Vagina (tissue), 2 donors: Measurements from ENCODE around the gene UFD1. TPM values are rescaled to one million over a fixed set of nuclear protein-coding genes. Genes with fewer than 3 reads are reported as not detected.

Experiments
- DNase-seq, 2 donors: peaks; one replicate each; pipeline ENCODE4 v3.0.0-alpha.2; 2017; ENCODE audit errors: extremely low spot score in 2 of 2
- H3K27ac ChIP-seq: fragments of 200-600 bp; sonication (generic); one replicate; pipeline ENCODE4 v1.5.1; 2019
- H3K27me3 ChIP-seq: fragments of 200-600 bp; sonication (generic); one replicate; pipeline ENCODE4 v1.5.1; 2019
- H3K36me3 ChIP-seq, 2 donors: fragments of 200-600 bp; sonication (generic); one replicate each; pipeline ENCODE4 v1.5.1; 2017 to 2019
- H3K4me1 ChIP-seq: fragments of 200-600 bp; sonication (generic); one replicate; pipeline ENCODE4 v1.5.1; 2019
- H3K4me3 ChIP-seq, 2 donors: fragments of 200-600 bp; sonication (generic); 1 replicate in 1 of 2; 2 replicates in 1 of 2; pipeline ENCODE4 v1.5.1; 2016 to 2019
- H3K9me3 ChIP-seq: fragments of 200-600 bp; sonication (generic); one replicate; pipeline ENCODE4 v1.5.1; 2019
- CTCF ChIP-seq, 3 experiments: fragments of 450-650 bp in 2 of 3; fragments of 200-600 bp in 1 of 3; sonication (generic) in 1 of 3; IDR thresholded peaks; one replicate each; pipeline ENCODE4 v1.5.1; 2017 to 2019; ENCODE audit warnings: antibody characterized with exemption in 3 of 3, mild to moderate bottlenecking in 2 of 3, moderate library complexity in 2 of 3
- POLR2A ChIP-seq, 2 donors: fragments of 450-650 bp; IDR thresholded peaks; one replicate each; pipeline ENCODE4 v1.6.1; 2017; ENCODE audit warnings: antibody characterized with exemption in 2 of 2, mild to moderate bottlenecking in 2 of 2, moderate library complexity in 2 of 2
- POLR2AphosphoS5 ChIP-seq, 2 donors: sonication (generic); formaldehyde crosslinking; IDR thresholded peaks; one replicate each; pipeline ENCODE4 v1.9.0; 2017; ENCODE audit warnings: antibody characterized with exemption in 2 of 2, mild to moderate bottlenecking in 2 of 2, low read depth in 1 of 2; ENCODE audit not compliant: insufficient read depth in 1 of 2
- intact Hi-C: fragments of 100-400 bp; cut with DNase I; formaldehyde crosslinking; loops from one replicate; pipeline ENCODE4 v1.15.1; 2023
- total RNA-seq: library from RNA; depleted of rRNA; stranded (reverse); fragments of >200 nt; gene quantifications from one replicate; pipeline ENCODE4 v1.2.3, GENCODE V29; 2016

UFD1 gene
- total RNA-seq, 1 donor from 2014 or later = 66.8 TPM

GRCh38 chr22:19467912-19468311 lies 11.1 kb downstream of the UFD1 start:
- Histone ChIP-seq H3K27ac (no peak overlapping the region), H3K36me3 (peaks cover 0 to 75% of the 10 kb centered on the region in 2 donors), H3K27me3 (no peaks in the 10 kb centered on the region), H3K4me1 (no peaks in the 10 kb centered on the region), H3K4me3 (no peak overlapping the region), H3K9me3 (no peaks in the 10 kb centered on the region)
- TF ChIP-seq POLR2AphosphoS5 (IDR thresholded peaks at IDR 0.05; ENCODE audit: insufficient read depth in 1 of 2, low read depth in 1 of 2) (no peak), CTCF (IDR thresholded peaks at IDR 0.05) (no peak), POLR2A (IDR thresholded peaks at IDR 0.05) (no peak)
- intact Hi-C loops = no loop called here
- no peak for DNase-seq

GRCh38 chr22:19466848-19467752 lies 11.9 kb downstream of the UFD1 start:
- H3K36me3 ChIP-seq = peaks cover 0 to 83% of the 10 kb centered on the region in 2 donors
- TF ChIP-seq POLR2AphosphoS5 (IDR thresholded peaks at IDR 0.05; ENCODE audit: insufficient read depth in 1 of 2, low read depth in 1 of 2) = no peak
- TF ChIP-seq POLR2A (IDR thresholded peaks at IDR 0.05) = no peak
- no peak for TF ChIP-seq CTCF (IDR thresholded peaks at IDR 0.05)
- intact Hi-C loops = no loop called here
- no peak overlapping the region for H3K27ac ChIP-seq
- DNase-seq = peak in 1 of 2 donors; percentile 32
- no peaks in the 10 kb centered on the region for H3K9me3 ChIP-seq
- H3K27me3 ChIP-seq = no peaks in the 10 kb centered on the region
- no peak overlapping the region for H3K4me3 ChIP-seq
- H3K4me1 ChIP-seq = no peaks in the 10 kb centered on the region

GRCh38 chr22:19466126-19466716 lies 12.8 kb downstream of the UFD1 start:
- H3K36me3 ChIP-seq = peaks cover 0 to 80% of the 10 kb centered on the region in 2 donors
- H3K27me3 ChIP-seq = no peaks in the 10 kb centered on the region
- DNase-seq = peak in 1 of 2 donors; percentile 44
- no peaks in the 10 kb centered on the region for H3K9me3 ChIP-seq
- H3K27ac ChIP-seq = no peak overlapping the region
- TF ChIP-seq CTCF (IDR thresholded peaks at IDR 0.05) = no peak
- TF ChIP-seq POLR2AphosphoS5 (IDR thresholded peaks at IDR 0.05; ENCODE audit: insufficient read depth in 1 of 2, low read depth in 1 of 2) = no peak
- TF ChIP-seq POLR2A (IDR thresholded peaks at IDR 0.05) = no peak
- H3K4me3 ChIP-seq = no peak overlapping the region
- H3K4me1 ChIP-seq = no peaks in the 10 kb centered on the region
- intact Hi-C loops = no loop called here

GRCh38 chr22:19464975-19465374 lies 14.0 kb downstream of the UFD1 start:
- TF ChIP-seq POLR2AphosphoS5 (IDR thresholded peaks at IDR 0.05; ENCODE audit: insufficient read depth in 1 of 2, low read depth in 1 of 2) (no peak), POLR2A (IDR thresholded peaks at IDR 0.05) (no peak), CTCF (IDR thresholded peaks at IDR 0.05) (no peak)
- H3K4me3 ChIP-seq = no peak overlapping the region
- H3K9me3 ChIP-seq = no peaks in the 10 kb centered on the region
- peaks cover 0 to 69% of the 10 kb centered on the region in 2 donors for H3K36me3 ChIP-seq
- no peaks in the 10 kb centered on the region for H3K27me3 ChIP-seq
- intact Hi-C loops = no loop called here
- no peaks in the 10 kb centered on the region for H3K4me1 ChIP-seq
- DNase-seq = peak in 1 of 2 donors; percentile 3
- H3K27ac ChIP-seq = no peak overlapping the region
